ENCODE results near the gene PTPN23.

Gene PTPN23

DNA sequence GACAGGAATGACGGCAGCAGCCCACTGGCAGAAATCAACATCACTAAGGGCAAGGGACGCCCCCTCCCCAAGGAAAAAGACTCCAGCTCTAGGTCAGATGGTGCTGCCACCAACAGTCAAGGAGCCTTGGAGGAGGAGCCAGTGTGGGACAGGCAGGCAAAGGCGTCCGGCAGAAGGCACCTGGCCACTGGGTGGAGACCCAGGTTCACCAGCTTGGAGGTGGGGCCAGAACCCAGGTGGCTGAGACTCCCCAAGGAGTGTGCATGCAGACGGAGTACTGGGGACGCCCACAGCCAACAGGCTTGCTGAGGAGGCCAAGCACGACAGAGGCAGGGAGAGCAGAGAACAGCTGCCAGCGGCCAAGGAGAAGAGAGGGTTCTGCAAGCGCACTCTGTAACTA, 35.2 kb downstream of the PTPN23 start:
- H2AFZ ChIP-seq (ENCODE audit: low read depth, low read length, severe bottlenecking): no peak overlapping the region
- TF ChIP-seq EZH2phosphoT487 (conservative IDR thresholded peaks at IDR 0.05; ENCODE audit: low read length): no peak
- TF ChIP-seq, protein P1, sequence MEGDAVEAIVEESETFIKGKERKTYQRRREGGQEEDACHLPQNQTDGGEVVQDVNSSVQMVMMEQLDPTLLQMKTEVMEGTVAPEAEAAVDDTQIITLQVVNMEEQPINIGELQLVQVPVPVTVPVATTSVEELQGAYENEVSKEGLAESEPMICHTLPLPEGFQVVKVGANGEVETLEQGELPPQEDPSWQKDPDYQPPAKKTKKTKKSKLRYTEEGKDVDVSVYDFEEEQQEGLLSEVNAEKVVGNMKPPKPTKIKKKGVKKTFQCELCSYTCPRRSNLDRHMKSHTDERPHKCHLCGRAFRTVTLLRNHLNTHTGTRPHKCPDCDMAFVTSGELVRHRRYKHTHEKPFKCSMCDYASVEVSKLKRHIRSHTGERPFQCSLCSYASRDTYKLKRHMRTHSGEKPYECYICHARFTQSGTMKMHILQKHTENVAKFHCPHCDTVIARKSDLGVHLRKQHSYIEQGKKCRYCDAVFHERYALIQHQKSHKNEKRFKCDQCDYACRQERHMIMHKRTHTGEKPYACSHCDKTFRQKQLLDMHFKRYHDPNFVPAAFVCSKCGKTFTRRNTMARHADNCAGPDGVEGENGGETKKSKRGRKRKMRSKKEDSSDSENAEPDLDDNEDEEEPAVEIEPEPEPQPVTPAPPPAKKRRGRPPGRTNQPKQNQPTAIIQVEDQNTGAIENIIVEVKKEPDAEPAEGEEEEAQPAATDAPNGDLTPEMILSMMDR (IDR thresholded peaks at IDR 0.05; ENCODE audit: insufficient read depth, low read length, poor library complexity, severe bottlenecking): no peak
- H3K4me3 ChIP-seq (ENCODE audit: insufficient read depth, low read length, poor library complexity, severe bottlenecking): no peak overlapping the region
- H3K4me2 ChIP-seq (ENCODE audit: low read depth, low read length, poor library complexity, severe bottlenecking): no peak overlapping the region
- H3K27me3 ChIP-seq (ENCODE audit: low read length): no peaks in the 10 kb centered on the region
- 0 out of 2 replicates have a peak, but pooled peaks cover 5% of the 10 kb centered on the region for H3F3A ChIP-seq (ENCODE audit: insufficient read depth)
- no peak overlapping the region for H3K27ac ChIP-seq (ENCODE audit: low read depth, low read length)
- H3K9ac ChIP-seq (ENCODE audit: low read length): no peak overlapping the region
- H3K36me3 ChIP-seq (ENCODE audit: low read length): no peaks in the 10 kb centered on the region
- H3K9me2 ChIP-seq (replicated peaks; ENCODE audit: insufficient read depth, low read length): no peaks in the 10 kb centered on the region
- H4K20me1 ChIP-seq (ENCODE audit: low read depth, low read length): no peaks in the 10 kb centered on the region
- no peaks in the 10 kb centered on the region for H3K79me2 ChIP-seq (ENCODE audit: insufficient read depth, low read length)
- no peaks in the 10 kb centered on the region for H3K9me3 ChIP-seq (ENCODE audit: insufficient read depth, low read length)

DNA sequence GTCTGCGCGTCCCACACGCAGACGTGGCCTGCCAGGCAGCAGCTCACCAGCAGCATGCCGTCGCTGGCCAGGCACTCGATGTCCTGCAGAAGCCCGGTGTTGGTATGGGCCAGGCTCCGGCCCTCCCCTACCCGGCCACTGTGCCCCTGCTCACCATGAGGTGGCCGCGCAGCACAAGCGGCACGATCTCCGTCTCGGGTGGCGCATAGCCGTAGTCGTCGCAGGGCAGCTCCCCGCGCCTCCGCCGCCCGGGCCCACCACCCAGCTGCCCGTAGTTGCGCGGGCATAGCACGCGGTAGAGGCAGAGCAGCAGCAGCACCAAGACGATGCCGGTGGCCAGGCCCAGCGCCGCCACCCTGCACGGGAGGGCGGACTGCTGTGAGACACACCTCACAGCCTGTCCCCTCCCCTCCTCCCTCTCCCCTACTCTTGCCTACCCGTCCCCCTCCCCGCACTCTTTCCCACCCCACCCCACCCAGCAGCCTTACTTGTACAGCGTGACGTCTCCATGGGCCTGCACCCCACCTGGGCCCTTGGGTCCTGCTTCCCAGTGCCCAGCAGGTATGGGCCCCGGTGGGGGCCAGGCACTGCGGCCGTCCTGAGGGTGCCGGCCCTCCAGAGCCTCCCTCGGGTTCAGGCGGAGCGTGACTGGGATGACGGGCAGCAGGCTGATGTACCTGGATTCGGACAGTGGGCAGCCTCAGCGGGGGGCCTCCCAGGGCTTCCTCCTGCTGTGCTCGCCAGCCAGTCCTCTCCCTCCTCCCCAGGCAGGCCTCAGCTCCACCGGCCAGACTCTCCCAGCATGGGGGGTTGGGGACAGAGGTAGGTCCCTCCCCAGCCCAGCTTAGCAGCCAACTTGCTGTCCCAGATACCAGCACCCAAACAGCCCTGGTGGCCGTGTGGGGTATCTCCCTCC, 37.6 kb downstream of the PTPN23 start:
- Histone ChIP-seq H3F3A (ENCODE audit: insufficient read depth) (0 out of 2 replicates have a peak, but pooled peaks cover 5% of the 10 kb centered on the region), H3K9ac (ENCODE audit: low read length) (no peak overlapping the region), H3K27ac (ENCODE audit: low read depth, low read length) (no peak overlapping the region), H3K79me2 (ENCODE audit: insufficient read depth, low read length) (no peaks in the 10 kb centered on the region), H3K4me3 (ENCODE audit: insufficient read depth, low read length, poor library complexity, severe bottlenecking) (no peak overlapping the region), H3K36me3 (ENCODE audit: low read length) (no peaks in the 10 kb centered on the region), H3K27me3 (ENCODE audit: low read length) (no peaks in the 10 kb centered on the region), H3K9me2 (replicated peaks; ENCODE audit: insufficient read depth, low read length) (no peaks in the 10 kb centered on the region), H3K9me3 (ENCODE audit: insufficient read depth, low read length) (no peaks in the 10 kb centered on the region), H4K20me1 (ENCODE audit: low read depth, low read length) (no peaks in the 10 kb centered on the region), H3K4me2 (ENCODE audit: low read depth, low read length, poor library complexity, severe bottlenecking) (no peak overlapping the region), H2AFZ (ENCODE audit: low read depth, low read length, severe bottlenecking) (no peak overlapping the region)
- TF ChIP-seq EZH2phosphoT487 (conservative IDR thresholded peaks at IDR 0.05; ENCODE audit: low read length): no peak
- TF ChIP-seq, protein P1 (IDR thresholded peaks at IDR 0.05; ENCODE audit: insufficient read depth, low read length, poor library complexity, severe bottlenecking): no peak

DNA sequence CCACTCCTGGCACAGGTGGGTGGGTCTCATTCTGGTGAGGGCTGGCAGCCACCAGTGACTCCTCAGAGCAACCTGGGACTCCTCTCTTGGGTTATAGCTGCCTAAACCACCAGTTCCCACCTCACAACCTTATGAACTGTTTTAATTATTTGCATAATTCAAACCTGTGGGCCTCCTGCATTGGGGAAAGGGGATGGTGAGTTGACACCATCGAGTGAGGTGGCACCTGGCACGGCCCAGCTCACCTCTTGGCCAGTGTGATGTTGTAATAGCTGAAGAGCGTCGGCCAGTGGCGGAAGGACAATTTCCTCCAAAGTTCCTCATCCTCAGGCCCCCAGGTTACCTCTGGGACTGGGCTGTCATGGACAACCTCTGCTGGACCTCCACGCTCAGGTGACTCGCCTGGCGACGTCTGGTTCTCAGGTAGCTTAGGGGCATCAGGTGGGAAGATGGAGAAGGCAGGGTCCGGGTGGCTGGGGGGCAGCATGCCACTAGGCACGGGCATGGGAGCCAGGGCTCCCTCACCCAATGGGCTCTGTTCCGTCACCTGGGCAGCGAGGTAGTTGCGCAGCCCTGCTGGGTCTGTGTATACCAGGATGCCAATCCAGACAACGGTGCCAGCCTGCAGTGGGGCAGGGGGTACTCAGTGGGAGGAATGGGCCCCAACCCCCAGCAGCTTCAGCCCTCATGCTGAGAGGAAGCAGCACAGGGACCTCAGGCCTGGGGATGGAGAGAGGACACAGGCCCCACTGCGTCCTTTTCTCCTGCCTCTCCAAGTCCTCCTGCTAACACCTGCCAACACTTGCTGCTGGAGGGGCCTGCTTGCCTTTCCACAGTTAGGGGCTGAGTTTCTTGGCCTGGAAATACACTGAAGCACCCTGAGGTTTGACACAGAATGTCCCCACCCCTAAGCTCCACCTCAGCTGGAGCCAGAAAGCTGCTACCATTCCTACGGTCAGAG, 38.5 kb downstream of the PTPN23 start:
- Histone ChIP-seq H3K9me2 (replicated peaks; ENCODE audit: insufficient read depth, low read length) (no peaks in the 10 kb centered on the region), H3K4me3 (ENCODE audit: insufficient read depth, low read length, poor library complexity, severe bottlenecking) (no peak overlapping the region), H3K27me3 (ENCODE audit: low read length) (no peaks in the 10 kb centered on the region), H3F3A (ENCODE audit: insufficient read depth) (0 out of 2 replicates have a peak, but pooled peaks cover 5% of the 10 kb centered on the region), H3K79me2 (ENCODE audit: insufficient read depth, low read length) (no peaks in the 10 kb centered on the region), H4K20me1 (ENCODE audit: low read depth, low read length) (no peaks in the 10 kb centered on the region), H3K36me3 (ENCODE audit: low read length) (no peaks in the 10 kb centered on the region), H3K9me3 (ENCODE audit: insufficient read depth, low read length) (no peaks in the 10 kb centered on the region), H3K27ac (ENCODE audit: low read depth, low read length) (no peak overlapping the region), H3K4me2 (ENCODE audit: low read depth, low read length, poor library complexity, severe bottlenecking) (no peak overlapping the region), H2AFZ (ENCODE audit: low read depth, low read length, severe bottlenecking) (no peak overlapping the region), H3K9ac (ENCODE audit: low read length) (no peak overlapping the region)
- no peak for TF ChIP-seq EZH2phosphoT487 (conservative IDR thresholded peaks at IDR 0.05; ENCODE audit: low read length)
- TF ChIP-seq, protein P1 (IDR thresholded peaks at IDR 0.05; ENCODE audit: insufficient read depth, low read length, poor library complexity, severe bottlenecking): no peak
